ENCODE results near the gene COL20A1. TPM values are rescaled to one million over a fixed set of nuclear protein-coding genes. Genes with fewer than 3 reads are reported as not detected.

COL20A1 gene
- total and polyA plus RNA-seq, 12 donors = 0.26 to 0.30 TPM; not detected in 10

DNA sequence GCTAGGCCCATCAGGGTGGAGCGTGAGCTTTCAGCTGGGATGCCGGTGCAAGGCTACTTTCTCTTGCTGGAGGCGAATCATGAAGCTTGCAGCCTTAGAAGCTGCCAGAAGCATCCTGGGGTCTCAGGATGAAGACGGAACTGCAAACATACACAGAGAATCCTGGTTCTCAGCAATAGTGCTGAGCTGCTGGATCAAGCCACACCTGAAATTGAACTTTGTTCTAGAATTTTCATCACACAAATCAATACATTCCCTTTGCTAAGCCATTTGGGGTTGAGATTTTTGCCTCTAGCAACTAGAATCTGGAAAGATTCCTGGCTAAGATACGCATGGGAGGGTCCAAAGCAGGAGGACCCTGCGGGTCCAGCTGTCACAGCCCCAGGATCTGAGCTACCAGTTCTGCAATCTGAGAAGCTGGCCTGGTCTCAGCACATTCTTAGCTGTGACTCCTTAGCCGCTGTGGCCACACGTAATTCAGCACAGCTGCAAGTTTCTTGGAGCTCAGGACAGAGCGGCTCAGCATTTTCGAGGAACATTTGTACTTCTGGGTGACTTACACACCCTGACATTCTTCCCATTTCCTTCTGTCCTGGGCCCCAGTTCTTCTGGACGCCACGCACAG lies 27.0 kb upstream of the COL20A1 start:
- TF ChIP-seq, protein P1, sequence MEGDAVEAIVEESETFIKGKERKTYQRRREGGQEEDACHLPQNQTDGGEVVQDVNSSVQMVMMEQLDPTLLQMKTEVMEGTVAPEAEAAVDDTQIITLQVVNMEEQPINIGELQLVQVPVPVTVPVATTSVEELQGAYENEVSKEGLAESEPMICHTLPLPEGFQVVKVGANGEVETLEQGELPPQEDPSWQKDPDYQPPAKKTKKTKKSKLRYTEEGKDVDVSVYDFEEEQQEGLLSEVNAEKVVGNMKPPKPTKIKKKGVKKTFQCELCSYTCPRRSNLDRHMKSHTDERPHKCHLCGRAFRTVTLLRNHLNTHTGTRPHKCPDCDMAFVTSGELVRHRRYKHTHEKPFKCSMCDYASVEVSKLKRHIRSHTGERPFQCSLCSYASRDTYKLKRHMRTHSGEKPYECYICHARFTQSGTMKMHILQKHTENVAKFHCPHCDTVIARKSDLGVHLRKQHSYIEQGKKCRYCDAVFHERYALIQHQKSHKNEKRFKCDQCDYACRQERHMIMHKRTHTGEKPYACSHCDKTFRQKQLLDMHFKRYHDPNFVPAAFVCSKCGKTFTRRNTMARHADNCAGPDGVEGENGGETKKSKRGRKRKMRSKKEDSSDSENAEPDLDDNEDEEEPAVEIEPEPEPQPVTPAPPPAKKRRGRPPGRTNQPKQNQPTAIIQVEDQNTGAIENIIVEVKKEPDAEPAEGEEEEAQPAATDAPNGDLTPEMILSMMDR (IDR thresholded peaks at IDR 0.05) = no peak
- H3K9me3 ChIP-seq = no peaks in the 10 kb centered on the region
- intact Hi-C loops (cut with DNase I) = no loop called here
- no peak for DNase-seq
- no peaks in the 10 kb centered on the region for H3K36me3 ChIP-seq
- peaks cover 4 to 65% (median 56%) of the 10 kb centered on the region in 7 donors for H3K27me3 ChIP-seq
- no peak overlapping the region for H3K27ac ChIP-seq
- no peak for ATAC-seq
- no peak overlapping the region for H3K4me3 ChIP-seq
- whole genome bisulfite sequencing, 2 donors = 70 to 76% methylated on average over 12 of the region's 12 CpGs
- no peaks in the 10 kb centered on the region for H3K4me1 ChIP-seq

DNA sequence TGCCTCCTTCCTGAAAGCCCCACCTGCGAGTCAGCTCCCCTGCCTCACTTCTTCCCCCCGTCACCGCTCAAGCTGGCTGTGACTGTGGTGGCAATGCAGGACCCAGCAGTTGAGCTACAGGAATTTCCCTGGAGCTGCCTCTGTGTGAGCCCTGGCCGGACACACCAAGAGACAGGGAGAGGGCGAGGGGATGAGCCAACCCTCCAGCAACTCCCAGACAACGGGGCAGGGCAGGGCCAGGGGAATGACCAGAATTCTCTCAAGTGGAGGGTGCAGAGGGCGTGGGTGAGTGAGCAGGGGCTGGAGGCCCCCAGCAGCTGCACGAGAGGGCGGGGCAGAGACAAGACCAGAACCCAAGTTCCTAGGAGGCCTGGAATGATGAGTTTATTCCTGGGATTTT lies 25.3 kb upstream of the COL20A1 start:
- DNase-seq (no peak), ATAC-seq (no peak)
- Histone ChIP-seq H3K9me3 (no peaks in the 10 kb centered on the region), H3K4me1 (peaks cover 0 to 8% (median 6%) of the 10 kb centered on the region in 9 donors), H3K27ac (no peak overlapping the region), H3K36me3 (no peaks in the 10 kb centered on the region), H3K27me3 (peaks cover 3 to 50% (median 42%) of the 10 kb centered on the region in 7 donors), H3K4me3 (no peak overlapping the region)
- TF ChIP-seq, protein P1 (IDR thresholded peaks at IDR 0.05) = no peak
- 41 to 66% methylated on average over 9 of the region's 9 CpGs for WGBS, 2 donors
- intact Hi-C loops (cut with DNase I) = no loop called here

DNA sequence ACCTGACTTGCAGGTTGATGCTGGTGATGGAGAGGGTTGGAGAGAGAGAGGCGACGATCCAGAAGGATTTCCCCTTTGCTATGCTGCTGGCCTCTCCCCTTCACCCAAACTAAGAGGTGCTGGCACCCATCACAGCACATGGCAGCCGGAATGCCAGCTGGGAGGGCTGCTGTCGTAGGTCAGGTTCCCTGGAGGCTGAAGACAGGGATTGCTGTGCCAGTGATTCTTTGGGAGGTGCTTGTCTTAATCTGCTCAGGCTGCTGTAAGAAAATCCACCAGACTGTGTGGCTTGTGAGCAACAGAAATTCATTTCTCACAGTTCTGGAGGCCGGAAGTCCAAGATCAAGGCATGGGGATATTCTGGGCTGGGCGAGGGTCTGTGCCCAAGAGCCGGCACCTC lies 24.7 kb upstream of the COL20A1 start:
- 54 to 56% methylated on average over 7 of the region's 7 CpGs for WGBS, 2 donors
- peaks cover 0 to 45% (median 36%) of the 10 kb centered on the region in 7 donors for H3K27me3 ChIP-seq
- intact Hi-C loops (cut with DNase I) = no loop called here

DNA sequence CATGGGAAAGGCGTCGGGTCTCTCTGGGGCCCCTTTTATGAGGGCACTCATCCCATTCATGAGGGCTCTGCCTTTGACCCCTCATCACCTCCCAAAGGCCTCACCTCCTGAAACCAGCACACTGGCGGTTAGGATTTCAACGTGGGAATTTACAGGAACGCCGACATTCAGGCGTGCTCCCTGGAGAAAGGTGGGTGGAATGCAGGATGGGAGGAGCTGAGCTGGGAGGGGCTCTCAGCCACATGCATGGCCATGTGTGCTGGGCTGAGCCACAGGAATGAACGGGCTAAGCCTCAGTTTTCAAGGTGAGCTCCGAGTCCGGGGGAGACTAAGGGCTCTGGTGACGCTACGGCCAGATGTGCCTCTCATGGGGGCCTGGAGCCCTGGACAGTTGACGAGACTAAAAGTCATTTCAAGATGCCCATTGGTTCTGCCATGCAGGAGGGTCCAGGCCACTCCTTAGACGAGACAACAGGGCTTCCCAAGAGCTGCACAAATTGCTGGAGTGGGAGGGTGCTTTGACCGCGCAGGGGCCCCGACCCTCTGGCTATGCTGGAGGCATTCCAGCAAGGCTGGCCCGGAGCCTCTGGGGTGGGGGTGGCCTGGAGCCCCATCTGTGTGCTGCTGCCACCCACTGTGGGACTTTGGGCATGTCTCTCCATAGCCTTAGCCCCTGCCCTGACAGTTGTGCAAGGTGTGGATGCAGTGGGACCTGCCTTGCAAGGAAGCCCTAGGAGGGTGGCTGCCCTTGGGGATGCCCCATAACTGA lies 24.1 kb upstream of the COL20A1 start:
- ATAC-seq (no peak), DNase-seq (no peak)
- WGBS, 2 donors = 40 to 43% methylated on average over 18 of the region's 18 CpGs
- Histone ChIP-seq H3K4me1 (peaks cover 4 to 19% (median 13%) of the 10 kb centered on the region in 9 donors), H3K9me3 (no peaks in the 10 kb centered on the region), H3K27ac (no peak overlapping the region), H3K4me3 (no peak overlapping the region), H3K27me3 (peaks cover 0 to 39% (median 30%) of the 10 kb centered on the region in 7 donors), H3K36me3 (no peaks in the 10 kb centered on the region)
- intact Hi-C loops (cut with DNase I) = no loop called here
- TF ChIP-seq, protein P1 (IDR thresholded peaks at IDR 0.05) = no peak

More for the DNA sequence above, 24.7 kb upstream of the COL20A1 start:
- Histone ChIP-seq H3K4me1 (peaks cover 0 to 13% (median 7%) of the 10 kb centered on the region in 9 donors), H3K9me3 (no peaks in the 10 kb centered on the region), H3K27ac (no peak overlapping the region), H3K36me3 (no peaks in the 10 kb centered on the region), H3K4me3 (no peak overlapping the region)
- DNase-seq = no peak
- TF ChIP-seq, protein P1 (IDR thresholded peaks at IDR 0.05) = no peak
- no peak for ATAC-seq

Measured in heart right ventricle (tissue), 16 donors.